HCT116 (cell line): Measurements from ENCODE around the gene CRY1. TPM values are rescaled to one million over a fixed set of nuclear protein-coding genes. Genes with fewer than 3 reads are reported as not detected.

Experiments
- ATAC-seq: fragments of 200-7000 bp; cut with Tn5 transposase; 2 replicates; pipeline ENCODE4 v1.9.1; 2020; ENCODE audit warnings: mild to moderate bottlenecking, moderate library complexity
- BruUV-seq: library from RNA; stranded (reverse); fragments of 400-500 nt; replicated peaks from 2 replicates; lab custom pipeline; 2021; lab: Mats Ljungman, UMichigan
- CTCF ChIA-PET: fragments of 300-600 bp; sonication (Branson Sonifier 250); formaldehyde crosslinking; loops from one replicate; lab custom pipeline; 2021; ENCODE audit warnings: antibody characterized with exemption; lab: Charles Lee
- POLR2A ChIA-PET: fragments of 300-600, 350-600 bp; sonication (Branson Sonifier 250); formaldehyde crosslinking; loops from one replicate; lab custom pipeline; 2021; ENCODE audit warnings: antibody characterized with exemption; lab: Charles Lee
- RAD21 ChIA-PET, 2 experiments: fragments of 300-600 bp; sonication (Branson Sonifier 250); formaldehyde crosslinking; loops; one replicate each; lab custom pipeline; 2023; ENCODE audit warnings: low total read pairs in 2 of 2; ENCODE audit not compliant: uncharacterized antibody in 2 of 2, unreplicated experiment in 2 of 2, low non-redundant PET in 1 of 2; lab: Charles Lee
- DNase-seq: peaks from one replicate; pipeline ENCODE4 v3.0.0-alpha.2; 2010; ENCODE audit warnings: low read depth, low spot score
- H2AFZ ChIP-seq: fragments of 200-600 bp; shearing (Covaris generic), sonication (generic); 2 replicates; pipeline ENCODE4 v1.6.1; 2017; ENCODE audit warnings: low read depth, mixed run types, mixed read lengths, antibody characterized with exemption, low read length; ENCODE audit not compliant: poor library complexity, severe bottlenecking
- H3K27ac ChIP-seq: 2 replicates; pipeline ENCODE4 v1.5.1; 2012; ENCODE audit warnings: low read depth, low read length
- H3K27me3 ChIP-seq: fragments of 200-600 bp; sonication (generic); 2 replicates; pipeline ENCODE4 v1.6.1; 2016; ENCODE audit warnings: mixed run types, low read length, mixed read lengths; ENCODE audit not compliant: insufficient read depth
- H3K36me3 ChIP-seq, 2 experiments: fragments of 200-500 bp in 1 of 2; fragments of 200-600 bp in 1 of 2; sonication (Bioruptor generic) in 1 of 2; sonication (generic) in 1 of 2; 2 replicates each; pipeline versions ENCODE4 v1.5.1 to v1.6.1; 2014 to 2016; ENCODE audit warnings: low read length in 2 of 2, inconsistent platforms in 1 of 2, mixed read lengths in 1 of 2, mixed run types in 1 of 2; ENCODE audit not compliant: insufficient read depth in 2 of 2, control insufficient read depth in 1 of 2
- H3K4me1 ChIP-seq, 2 experiments: fragments of 200-600 bp in 1 of 2; sonication (generic) in 1 of 2; 2 replicates each; pipeline versions ENCODE4 v1.5.1 to v1.6.1; 2012 to 2017; ENCODE audit warnings: low read length in 2 of 2, inconsistent platforms in 1 of 2, mild to moderate bottlenecking in 1 of 2, mixed read lengths in 1 of 2, mixed run types in 1 of 2, moderate library complexity in 1 of 2; ENCODE audit not compliant: insufficient read depth in 2 of 2, control insufficient read depth in 1 of 2
- H3K4me2 ChIP-seq: fragments of 200-600 bp; sonication (generic); 2 replicates; pipeline ENCODE4 v1.6.1; 2017; ENCODE audit warnings: mixed run types, low read length, mixed read lengths
- H3K4me3 ChIP-seq, 2 experiments: fragments of 200-600 bp in 1 of 2; sonication (generic) in 1 of 2; replicated peaks in 1 of 2; 2 replicates each; pipeline ENCODE4 v1.5.1; 2011 to 2016; ENCODE audit warnings: low read length in 2 of 2, control low read depth in 1 of 2, low read depth in 1 of 2, mild to moderate bottlenecking in 1 of 2, mixed read lengths in 1 of 2, mixed run types in 1 of 2
- H3K79me2 ChIP-seq: fragments of 200-600 bp; sonication (generic); 2 replicates; pipeline ENCODE4 v1.6.1; 2017; ENCODE audit warnings: mild to moderate bottlenecking, mixed run types, low read length, moderate library complexity, mixed read lengths; ENCODE audit not compliant: insufficient read depth
- H3K9ac ChIP-seq: fragments of 200-600 bp; sonication (generic); 2 replicates; pipeline ENCODE4 v1.6.1; 2016; ENCODE audit warnings: low read length, mixed read lengths
- H3K9me2 ChIP-seq: fragments of 200-600 bp; sonication (generic), shearing (Covaris generic); 2 replicates; pipeline ENCODE4 v1.6.1; 2017; ENCODE audit warnings: mixed run types, mild to moderate bottlenecking, moderate library complexity; ENCODE audit not compliant: insufficient read depth
- H3K9me3 ChIP-seq, 2 experiments: fragments of 200-500 bp in 1 of 2; fragments of 200-600 bp in 1 of 2; sonication (Bioruptor generic) in 1 of 2; sonication (generic) in 1 of 2; 2 replicates each; pipeline ENCODE4 v1.6.1; 2014 to 2017; ENCODE audit warnings: low read length in 2 of 2, mixed read lengths in 2 of 2, inconsistent platforms in 1 of 2, low read depth in 1 of 2, mild to moderate bottlenecking in 1 of 2, mixed run types in 1 of 2, moderate library complexity in 1 of 2; ENCODE audit not compliant: control insufficient read depth in 1 of 2, insufficient read depth in 1 of 2
- H4K20me1 ChIP-seq: fragments of 200-600 bp; sonication (generic), shearing (Covaris generic); 2 replicates; pipeline ENCODE4 v1.6.1; 2017; ENCODE audit warnings: mixed run types, mild to moderate bottlenecking, moderate library complexity; ENCODE audit not compliant: insufficient read depth
- ATF3 ChIP-seq: IDR thresholded peaks from 2 replicates; pipeline ENCODE4 v1.6.1; 2012
- CBX3 ChIP-seq: IDR thresholded peaks from 2 replicates; pipeline ENCODE4 v1.6.1; 2012; ENCODE audit warnings: low read depth
- CTCF ChIP-seq, 3 experiments: fragments of 200-600 bp in 1 of 3; sonication (generic) in 1 of 3; IDR thresholded peaks in 2 of 3; conservative IDR thresholded peaks in 1 of 3; 2 replicates each; pipeline ENCODE4 v1.5.1; 2012 to 2017; ENCODE audit warnings: low read depth in 2 of 3, low read length in 2 of 3, antibody characterized with exemption in 1 of 3, borderline replicate concordance in 1 of 3, control low read depth in 1 of 3, mild to moderate bottlenecking in 1 of 3, mixed read lengths in 1 of 3, mixed run types in 1 of 3, moderate library complexity in 1 of 3; ENCODE audit not compliant: insufficient read depth in 1 of 3
- EGR1 ChIP-seq: IDR thresholded peaks from 2 replicates; pipeline ENCODE4 v1.6.1; 2012; ENCODE audit warnings: low read depth
- ELF1 ChIP-seq: IDR thresholded peaks from 2 replicates; pipeline ENCODE4 v1.6.1; 2012; ENCODE audit warnings: low read depth, borderline replicate concordance
- EZH2 ChIP-seq: fragments of 200-600 bp; sonication (generic); IDR thresholded peaks from 2 replicates; pipeline ENCODE4 v1.6.1; 2017; ENCODE audit warnings: antibody characterized with exemption, mixed run types
- EZH2phosphoT487 ChIP-seq: fragments of 200-600 bp; IDR thresholded peaks from 2 replicates; pipeline ENCODE4 v1.6.1; 2018; ENCODE audit warnings: antibody characterized with exemption, borderline replicate concordance
- FOSL1 ChIP-seq: IDR thresholded peaks from 2 replicates; pipeline ENCODE4 v1.6.1; 2012; ENCODE audit warnings: low read depth
- MAX ChIP-seq: IDR thresholded peaks from 2 replicates; pipeline ENCODE4 v1.6.1; 2012
- POLR2A ChIP-seq: IDR thresholded peaks from 2 replicates; pipeline ENCODE4 v1.7.0; 2011; ENCODE audit warnings: borderline replicate concordance; ENCODE audit not compliant: insufficient read depth, insufficient read length; ENCODE audit errors: extremely low read depth
- RAD21 ChIP-seq: IDR thresholded peaks from 2 replicates; pipeline ENCODE4 v1.6.1; 2012; ENCODE audit warnings: low read depth, mild to moderate bottlenecking
- REST ChIP-seq: IDR thresholded peaks from 2 replicates; pipeline ENCODE4 v1.6.1; 2012; ENCODE audit warnings: low read depth
- SIN3A ChIP-seq: IDR thresholded peaks from 2 replicates; pipeline ENCODE4 v1.6.1; 2012; ENCODE audit warnings: low read depth
- SP1 ChIP-seq: IDR thresholded peaks from 2 replicates; pipeline ENCODE4 v1.6.1; 2012; ENCODE audit warnings: low read depth
- SRF ChIP-seq: IDR thresholded peaks from 2 replicates; pipeline ENCODE4 v1.6.1; 2012; ENCODE audit warnings: low read depth
- TCF7L2 ChIP-seq: IDR thresholded peaks from 2 replicates; pipeline ENCODE4 v1.7.0; 2011; ENCODE audit warnings: borderline replicate concordance, inconsistent platforms; ENCODE audit not compliant: insufficient read depth, insufficient read length; ENCODE audit errors: extremely low read depth
- ZFX ChIP-seq: fragments of 450-650 bp; IDR thresholded peaks from 2 replicates; pipeline ENCODE4 v1.6.1; 2017
- ZNF274 ChIP-seq: fragments of 200-500 bp; sonication (Bioruptor generic); IDR thresholded peaks from 2 replicates; pipeline ENCODE4 v1.6.1; 2014; ENCODE audit warnings: mild to moderate bottlenecking, low read depth, low read length, inconsistent platforms
- intact Hi-C: fragments of 100-400 bp; cut with micrococcal nuclease; formaldehyde crosslinking; loops from 2 replicates; pipeline ENCODE4 v1.10.0; 2022
- total RNA-seq: library from RNA; stranded (reverse); gene quantifications from one replicate; pipeline ENCODE4 v1.2.1, GENCODE V29; 2021; ENCODE audit not compliant: unreplicated experiment

The CRY1 gene
- total RNA-seq, 1 experiment from 2014 or later: 16.3 TPM

- TF ChIP-seq ELF1: no peak
- TF ChIP-seq SP1: no peak
- no peak for TF ChIP-seq SRF
- no peak for TF ChIP-seq REST
- no peak for TF ChIP-seq ZFX
- TF ChIP-seq, all 23 proteins: peak for 0
- ATAC-seq: no peak
- intact Hi-C loops: no loop called here
- POLR2A ChIA-PET: no interaction called here
- Histone ChIP-seq H3K9ac (no peak overlapping the region), H4K20me1 (no peaks in the 10 kb centered on the region), H3K36me3 (no peaks in the 10 kb centered on the region), H2AFZ (no peak overlapping the region), H3K79me2 (no peaks in the 10 kb centered on the region), H3K9me2 (no peaks in the 10 kb centered on the region), H3K9me3 (no peaks in the 10 kb centered on the region), H3K4me1 (peaks cover 1 to 8% of the 10 kb centered on the region in 2 experiments; a peak in 3 of 4 replicates), H3K4me3 (no peak overlapping the region), H3K4me2 (no peak overlapping the region), H3K27me3 (no peaks in the 10 kb centered on the region), H3K27ac (no peak overlapping the region)
- RAD21 ChIA-PET: no interaction called here
- CTCF ChIA-PET: no interaction called here
- no peak for DNase-seq
- BruUV-seq: no TSS peak
These were observed 61.1 kb downstream of the CRY1 start for GRCh38 chr12:107032266-107032665.

GRCh38 chr12:107031061-107031460 is 62.3 kb downstream of the CRY1 start:
- Histone ChIP-seq H3K27me3 (no peaks in the 10 kb centered on the region), H3K9me2 (no peaks in the 10 kb centered on the region), H3K36me3 (no peaks in the 10 kb centered on the region), H3K4me3 (no peak overlapping the region), H2AFZ (no peak overlapping the region), H3K4me2 (no peak overlapping the region), H4K20me1 (no peaks in the 10 kb centered on the region), H3K79me2 (no peaks in the 10 kb centered on the region), H3K9me3 (no peaks in the 10 kb centered on the region), H3K9ac (no peak overlapping the region), H3K4me1 (peaks cover 2 to 13% of the 10 kb centered on the region in 2 experiments; a peak in 3 of 4 replicates), H3K27ac (no peak overlapping the region)
- DNase-seq (no peak), ATAC-seq (no peak)
- POLR2A ChIA-PET: no interaction called here
- RAD21 ChIA-PET: no interaction called here
- intact Hi-C loops: no loop called here
- BruUV-seq: no TSS peak
- CTCF ChIA-PET: no interaction called here
- TF ChIP-seq CBX3 (no peak), RAD21 (no peak), SIN3A (no peak), MAX (no peak), POLR2A (no peak), EGR1 (no peak), SRF (no peak), EZH2 (no peak), ZNF274 (no peak), FOSL1 (no peak), TCF7L2 (no peak), CTCF (IDR thresholded peaks at IDR 0.05 in 2 of 3, conservative IDR thresholded peaks at IDR 0.05 in 1 of 3; ENCODE audit: borderline replicate concordance in 1 of 3, insufficient read depth in 1 of 3, low read depth in 2 of 3, low read length in 2 of 3) (no peak), ATF3 (no peak), EZH2phosphoT487 (no peak)
